Transverse colon (tissue), 4 donors: ENCODE data around the gene GGN. TPM values are rescaled to one million over a fixed set of nuclear protein-coding genes. Genes with fewer than 3 reads are reported as not detected.
A peak's percentile ranks its signal among the peaks of the same experiment; 100 is the strongest.
"Not testable (repeated sequence)": the region's sequence is repeated elsewhere in the genome, so short reads cannot be mapped to it uniquely, and the experiment has no call there.

Source experiments
- DNase-seq: peaks from one replicate; pipeline ENCODE4 v3.0.0-alpha.2; 2019
- H3K27ac ChIP-seq, 4 donors: fragments of 200-600 bp; sonication (generic); 2 replicates each; pipeline ENCODE4 v1.5.1; 2016 to 2018; ENCODE audit warnings: inconsistent platforms in 4 of 4
- H3K27me3 ChIP-seq: fragments of 200-600 bp; sonication (generic); 2 replicates; pipeline ENCODE4 v1.5.1; 2017; ENCODE audit warnings: inconsistent platforms
- H3K36me3 ChIP-seq, 4 donors: fragments of 200-600 bp; sonication (generic); 2 replicates each; pipeline ENCODE4 v1.5.1; 2017 to 2019; ENCODE audit warnings: inconsistent platforms in 4 of 4
- H3K4me1 ChIP-seq, 4 donors: fragments of 200-600 bp; sonication (generic); 2 replicates each; pipeline ENCODE4 v1.5.1; 2017 to 2020; ENCODE audit warnings: inconsistent platforms in 4 of 4
- H3K4me3 ChIP-seq, 4 donors: fragments of 200-600 bp; sonication (generic); 1 replicate in 1 of 4; 2 replicates in 3 of 4; pipeline versions ENCODE4 v1.5.1 to v1.6.1; 2017 to 2019; ENCODE audit warnings: inconsistent platforms in 4 of 4
- H3K9me3 ChIP-seq, 2 donors: fragments of 200-600 bp; sonication (generic); 2 replicates each; pipeline ENCODE4 v1.5.1; 2017 to 2019; ENCODE audit warnings: inconsistent platforms in 2 of 2
- EP300 ChIP-seq: sonication (generic); formaldehyde crosslinking; IDR thresholded peaks from one replicate; pipeline ENCODE4 v1.6.1; 2017; ENCODE audit warnings: antibody characterized with exemption, low read depth
- POLR2A ChIP-seq: fragments of 450-650 bp; IDR thresholded peaks from one replicate; pipeline ENCODE4 v1.6.1; 2016; ENCODE audit warnings: antibody characterized with exemption, mild to moderate bottlenecking, moderate library complexity
- POLR2AphosphoS5 ChIP-seq, 3 donors: sonication (generic); formaldehyde crosslinking; IDR thresholded peaks; one replicate each; pipeline ENCODE4 v1.6.1; 2016; ENCODE audit warnings: antibody characterized with exemption in 3 of 3
- WGBS, 2 donors: methylation state at CpG; one replicate each; pipeline ENCODE4 v1.1.5; 2018; ENCODE audit warnings: low coverage in 1 of 2; 5-methylcytosine and 5-hydroxymethylcytosine counted together
- in situ Hi-C, 4 donors: fragments of 200-750 bp; cut with MboI; loops; one replicate each; pipeline versions ENCODE4 v1.15.0 to v1.15.1; 2017; ENCODE audit warnings: low sequenced_read_pairs in 3 of 4, low pct_ligation_motif_present in 1 of 4, low pct_unique_long_range_greater_than_20kb in 1 of 4
- intact Hi-C: fragments of 100-400 bp; cut with DNase I; formaldehyde crosslinking; loops from one replicate; pipeline ENCODE4 v1.15.1; 2023; ENCODE audit warnings: low total_unique reads
- total RNA-seq, 4 donors: library from RNA; depleted of rRNA; stranded (reverse); fragments of >200 nt; gene quantifications; one replicate each; pipeline ENCODE4 v1.1.0, GENCODE V29; 2016
- TF ChIP-seq, protein P1 (sequence below), 5 experiments: fragments of 200-600 bp in 3 of 5; fragments of 450-650 bp in 2 of 5; sonication (generic) in 3 of 5; IDR thresholded peaks; 1 replicate in 2 of 5; 2 replicates in 3 of 5; pipeline ENCODE4 v1.5.1; 2016 to 2017; ENCODE audit warnings: antibody characterized with exemption in 5 of 5, inconsistent platforms in 3 of 5, mild to moderate bottlenecking in 2 of 5, moderate library complexity in 1 of 5

The GGN gene
- total RNA-seq, 4 donors from 2014 or later: not detected

DNA sequence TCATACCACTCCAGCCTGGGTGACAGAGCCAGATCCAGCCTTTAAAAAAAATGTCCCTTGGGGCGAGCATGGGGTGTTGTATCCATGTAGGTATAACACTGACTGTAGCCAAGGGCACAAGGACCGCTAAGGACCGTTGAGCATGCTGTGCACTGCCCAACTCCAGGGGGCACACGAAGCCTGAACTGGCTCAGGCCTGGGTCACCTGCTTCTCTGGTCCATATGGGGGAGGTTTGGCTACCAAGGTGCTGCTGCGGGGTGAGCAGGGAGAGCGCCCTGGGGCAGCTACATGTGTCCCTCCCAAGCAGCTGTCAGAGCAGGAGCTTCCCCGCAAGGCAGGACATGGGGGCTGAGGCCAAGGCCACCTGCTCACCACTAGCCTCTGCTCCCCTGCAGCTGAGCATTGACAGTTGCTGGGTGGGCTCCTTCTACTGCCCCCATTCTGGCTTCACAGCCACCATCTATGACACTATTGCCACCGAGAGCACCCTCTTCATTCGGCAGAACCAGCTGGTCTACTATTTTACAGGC lies 35.9 kb downstream of the GGN start:
- Histone ChIP-seq H3K27ac (no peak overlapping the region), H3K27me3 (peaks cover 21% of the 10 kb centered on the region), H3K4me3 (no peak overlapping the region), H3K4me1 (no peaks in the 10 kb centered on the region), H3K36me3 (no peaks in the 10 kb centered on the region), H3K9me3 (no peaks in the 10 kb centered on the region)
- intact Hi-C loops: no loop called here
- no peak for DNase-seq
- no peak for TF ChIP-seq EP300
- peak; percentile 8 for TF ChIP-seq POLR2A
- TF ChIP-seq, protein P1, sequence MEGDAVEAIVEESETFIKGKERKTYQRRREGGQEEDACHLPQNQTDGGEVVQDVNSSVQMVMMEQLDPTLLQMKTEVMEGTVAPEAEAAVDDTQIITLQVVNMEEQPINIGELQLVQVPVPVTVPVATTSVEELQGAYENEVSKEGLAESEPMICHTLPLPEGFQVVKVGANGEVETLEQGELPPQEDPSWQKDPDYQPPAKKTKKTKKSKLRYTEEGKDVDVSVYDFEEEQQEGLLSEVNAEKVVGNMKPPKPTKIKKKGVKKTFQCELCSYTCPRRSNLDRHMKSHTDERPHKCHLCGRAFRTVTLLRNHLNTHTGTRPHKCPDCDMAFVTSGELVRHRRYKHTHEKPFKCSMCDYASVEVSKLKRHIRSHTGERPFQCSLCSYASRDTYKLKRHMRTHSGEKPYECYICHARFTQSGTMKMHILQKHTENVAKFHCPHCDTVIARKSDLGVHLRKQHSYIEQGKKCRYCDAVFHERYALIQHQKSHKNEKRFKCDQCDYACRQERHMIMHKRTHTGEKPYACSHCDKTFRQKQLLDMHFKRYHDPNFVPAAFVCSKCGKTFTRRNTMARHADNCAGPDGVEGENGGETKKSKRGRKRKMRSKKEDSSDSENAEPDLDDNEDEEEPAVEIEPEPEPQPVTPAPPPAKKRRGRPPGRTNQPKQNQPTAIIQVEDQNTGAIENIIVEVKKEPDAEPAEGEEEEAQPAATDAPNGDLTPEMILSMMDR (IDR thresholded peaks at IDR 0.05): no peak
- WGBS, 2 donors: 69% methylated on average over 9 of the region's 9 CpGs; no CpG with 5 or more reads in 1 of the 2 donors
- in situ Hi-C loops: no loop called here

DNA sequence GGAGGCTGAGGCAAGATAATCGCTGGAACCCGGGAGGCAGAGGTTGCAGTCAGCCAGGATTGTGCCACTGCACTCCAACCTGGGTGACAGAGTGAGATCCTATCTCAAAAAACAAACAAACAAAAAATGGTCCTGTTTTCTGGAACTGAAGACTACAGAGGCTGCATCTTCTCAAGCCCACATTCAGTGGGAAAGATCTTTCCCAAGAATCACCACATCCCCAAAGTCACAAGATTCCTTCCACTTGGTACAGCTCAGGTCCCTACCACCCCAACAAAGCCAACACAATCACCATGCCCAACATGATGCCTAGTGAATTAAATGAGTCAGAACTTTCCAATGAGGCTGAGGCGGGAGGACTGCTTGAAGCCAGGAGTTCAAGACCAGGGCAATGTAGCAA lies 37.0 kb downstream of the GGN start:
- WGBS, 2 donors: 88 to 100% methylated on average over 1 to 3 of the region's 3 CpGs
- in situ Hi-C loops: no loop called here

DNA sequence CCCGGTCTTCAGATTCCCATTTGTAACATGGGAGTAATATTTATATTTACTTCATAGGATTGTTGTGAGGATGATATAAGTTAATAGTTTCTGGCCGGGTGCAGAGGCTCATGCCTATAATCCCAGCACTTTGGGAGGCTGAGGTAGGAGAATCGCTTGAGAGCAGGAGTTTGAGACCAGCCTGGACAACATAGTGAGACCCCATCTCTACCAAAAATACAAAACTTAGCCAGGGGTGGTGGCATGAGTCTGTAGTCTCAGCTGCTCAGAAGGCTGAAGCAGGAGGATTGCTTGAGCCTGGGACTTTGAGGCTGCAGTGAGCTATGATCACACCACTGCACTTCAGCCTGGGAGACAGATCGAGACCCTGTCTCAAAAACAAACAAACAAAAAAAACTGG lies 41.0 kb downstream of the GGN start:
- TF ChIP-seq POLR2AphosphoS5 (IDR thresholded peaks at IDR 0.05) (no peak), EP300 (no peak), POLR2A (no peak)
- intact Hi-C loops (no loop called here), in situ Hi-C loops (loop anchor here (25.0 kb wide), 2 partner anchors 435 to 460 kb away; partner anchors contain the start of genes SIPA1L3 (in 3 of the 4) and WDR87 (in 3 of the 4))
- DNase-seq: no peak
- H3K4me1 ChIP-seq: no peaks in the 10 kb centered on the region
- no peak overlapping the region for H3K4me3 ChIP-seq
- no peak overlapping the region for H3K27ac ChIP-seq
- H3K9me3 ChIP-seq: no peaks in the 10 kb centered on the region
- no peaks in the 10 kb centered on the region for H3K27me3 ChIP-seq
- 78 to 93% methylated on average over 2 to 4 of the region's 4 CpGs for WGBS, 2 donors
- H3K36me3 ChIP-seq: no peaks in the 10 kb centered on the region

More for the DNA sequence above, 37.0 kb downstream of the GGN start:
- H3K27ac ChIP-seq: no peak overlapping the region
- no peaks in the 10 kb centered on the region for H3K4me1 ChIP-seq
- H3K9me3 ChIP-seq: no peaks in the 10 kb centered on the region
- no peaks in the 10 kb centered on the region for H3K36me3 ChIP-seq
- intact Hi-C loops: no loop called here
- DNase-seq: no peak
- TF ChIP-seq POLR2A (no peak), EP300 (no peak), POLR2AphosphoS5 (IDR thresholded peaks at IDR 0.05) (no peak)
- TF ChIP-seq, protein P1 (IDR thresholded peaks at IDR 0.05): no peak
- H3K4me3 ChIP-seq: no peak overlapping the region
- H3K27me3 ChIP-seq: peaks cover 14% of the 10 kb centered on the region

DNA sequence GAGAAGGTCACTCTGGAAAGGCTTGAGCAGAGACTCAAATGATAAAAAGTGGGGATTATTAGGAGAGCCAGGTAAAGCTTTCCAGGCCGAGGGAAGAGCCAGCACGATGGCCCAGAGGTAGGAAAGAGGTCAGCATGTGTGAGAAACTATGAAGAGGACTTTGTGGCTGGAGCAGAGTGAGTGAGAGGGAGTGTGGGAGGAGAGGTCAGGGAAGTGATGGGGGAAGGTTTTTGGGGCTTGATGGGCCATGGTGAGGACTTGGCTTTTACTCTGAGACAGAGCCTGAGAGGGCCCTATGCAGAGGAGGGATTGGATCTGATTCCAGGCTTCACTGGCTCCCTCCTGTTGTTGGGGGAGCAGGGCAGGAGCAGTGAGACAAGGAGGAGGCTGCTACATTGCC lies 46.9 kb downstream of the GGN start:
- TF ChIP-seq, protein P1 (IDR thresholded peaks at IDR 0.05): no peak
- TF ChIP-seq EP300: no peak
- TF ChIP-seq POLR2A: no peak
- no peak for TF ChIP-seq POLR2AphosphoS5 (IDR thresholded peaks at IDR 0.05)
- Histone ChIP-seq H3K27ac (no peak overlapping the region), H3K27me3 (no peaks in the 10 kb centered on the region), H3K9me3 (no peaks in the 10 kb centered on the region), H3K36me3 (no peaks in the 10 kb centered on the region), H3K4me1 (peaks cover 5 to 16% (median 6%) of the 10 kb centered on the region in 4 donors), H3K4me3 (no peak overlapping the region)
- 94% methylated on average over 2 of the region's 2 CpGs for WGBS, 2 donors
- in situ Hi-C loops (loop anchor here (25.0 kb wide), 2 partner anchors 429 to 454 kb away; partner anchors contain the start of genes SIPA1L3 (in 3 of the 4) and WDR87 (in 3 of the 4)), intact Hi-C loops (loop anchor here (5.0 kb wide), 1 partner anchor 969 kb away; the partner anchor contains the start of gene ZNF527)
- DNase-seq: no peak

DNA sequence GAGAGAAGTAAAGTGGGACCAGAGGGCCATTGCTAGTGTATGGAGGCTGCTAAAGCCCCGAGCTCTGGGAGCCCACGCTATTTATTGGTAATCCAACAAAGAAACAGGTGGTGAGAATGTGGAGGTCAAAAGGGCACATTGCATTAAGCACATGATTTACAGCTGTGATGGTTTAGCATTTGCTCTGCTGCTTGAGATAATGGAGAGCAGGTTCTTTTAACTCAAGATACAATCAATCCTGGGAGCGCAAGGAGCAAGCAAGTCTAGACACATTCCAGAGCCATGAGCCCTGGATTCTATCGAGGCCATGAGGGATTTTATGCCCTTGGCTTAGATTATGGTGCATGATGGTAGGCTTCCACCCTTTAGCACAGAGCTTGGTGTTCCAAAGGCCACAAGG lies 48.8 kb downstream of the GGN start:
- H3K36me3 ChIP-seq, DNase-seq, H3K27me3 ChIP-seq, intact Hi-C loops, H3K4me3 ChIP-seq, H3K27ac ChIP-seq, H3K9me3 ChIP-seq: not testable (repeated sequence)
- 65 to 68% methylated on average over 2 to 4 of the region's 4 CpGs for WGBS, 2 donors
- in situ Hi-C loops: loop anchor here (25.0 kb wide), 2 partner anchors 427 to 452 kb away; partner anchors contain the start of genes SIPA1L3 (in 3 of the 4) and WDR87 (in 3 of the 4)
- peaks cover 5 to 22% (median 7%) of the 10 kb centered on the region in 4 donors for H3K4me1 ChIP-seq
